Upper lobe of left lung (tissue), 4 donors: ENCODE measurements around the gene LMTK2.

ENCODE experiments used
- CTCF ChIP-seq, 6 experiments: fragments of 450-650 bp in 4 of 6; fragments of 200-600 bp in 2 of 6; sonication (generic) in 2 of 6; IDR thresholded peaks; one replicate each; pipeline ENCODE4 v1.5.1; 2016 to 2019; ENCODE audit warnings: antibody characterized with exemption in 6 of 6
- POLR2A ChIP-seq, 4 donors: fragments of 450-650 bp; IDR thresholded peaks; one replicate each; pipeline ENCODE4 v1.5.1; 2016 to 2017; ENCODE audit warnings: antibody characterized with exemption in 4 of 4, mild to moderate bottlenecking in 2 of 4

- TF ChIP-seq POLR2A (IDR thresholded peaks at IDR 0.05) (no peak), CTCF (IDR thresholded peaks at IDR 0.05) (peak in 1 of 6 experiments; percentile 3)
These were observed 62.4 kb downstream of the LMTK2 start for GRCh38 chr7:98168904-98169621.
